D721Med (cell line): ENCODE measurements around the gene ERFL.

Experiments used
- DNase-seq: peaks from one replicate; pipeline ENCODE4 v3.0.0; 2011; ENCODE audit warnings: low spot score; ENCODE audit not compliant: insufficient read length
- FAIRE-seq: peaks from 2 replicates; lab custom pipeline; 2011; peaks lifted over from hg19 to GRCh38; lab: Jason Lieb, UNC
- CTCF ChIP-seq: IDR thresholded peaks from 2 replicates; pipeline ENCODE4 v1.5.1; 2012; ENCODE audit warnings: mild to moderate bottlenecking, control low read depth; ENCODE audit not compliant: insufficient read depth; ENCODE audit errors: missing control alignments

Gene ERFL

GRCh38 chr19:41967054-41967783, 39.0 kb upstream of the ERFL start:
- FAIRE-seq (no peak), DNase-seq (no peak)
- TF ChIP-seq CTCF, result no peak

- no peak for DNase-seq
- no peak for FAIRE-seq
- no peak for TF ChIP-seq CTCF
Measured at GRCh38 chr19:41965106-41965505, 36.9 kb upstream of the ERFL start.

GRCh38 chr19:41960973-41961372, 32.7 kb upstream of the ERFL start:
- no peak for TF ChIP-seq CTCF
- FAIRE-seq (no peak), DNase-seq (no peak)

- DNase-seq, result peak; percentile 92
- no peak for FAIRE-seq
- TF ChIP-seq CTCF, result no peak
Measured at GRCh38 chr19:41959056-41960053, 31.1 kb upstream of the ERFL start, which contains the start of gene RABAC1. TSS of gene RABAC1 (minus strand) at chr19:41959321. CDS start at chr19:41959292, 29 bp downstream.

GRCh38 chr19:41958367-41959055, 30.3 kb upstream of the ERFL start:
- FAIRE-seq, result no peak
- TF ChIP-seq CTCF, result no peak
- DNase-seq, result peak; percentile 76

GRCh38 chr19:41957838-41958366, 29.7 kb upstream of the ERFL start:
- peak; percentile 58 for TF ChIP-seq CTCF
- FAIRE-seq, result no peak

More at GRCh38 chr19:41957838-41958366, 29.7 kb upstream of the ERFL start:
- DNase-seq, result peak; percentile 76
